IMR-90 (cell line): ENCODE data around the gene ZNF766. TPM values are rescaled to one million over a fixed set of nuclear protein-coding genes. Genes with fewer than 3 reads are reported as not detected.

Experiments used
- ATAC-seq: fragments of 200-7000 bp; cut with Tn5 transposase; 2 replicates; pipeline ENCODE4 v1.9.1; 2020; ENCODE audit warnings: low read depth, mild to moderate bottlenecking, moderate library complexity
- BruUV-seq: library from RNA; stranded (reverse); fragments of 400-500 nt; replicated peaks from 2 replicates; lab custom pipeline; 2021; lab: Mats Ljungman, UMichigan
- CTCF ChIA-PET: fragments of 300-600 bp; formaldehyde crosslinking; extraction: SDS; loops from one replicate; lab custom pipeline; 2021; ENCODE audit warnings: antibody characterized with exemption; lab: Yijun Ruan, JAX
- POLR2A ChIA-PET: fragments of 300-600 bp; sonication (Branson Sonifier 250); formaldehyde crosslinking; loops from one replicate; lab custom pipeline; 2022; ENCODE audit warnings: antibody characterized with exemption; ENCODE audit not compliant: unreplicated experiment; lab: Charles Lee
- DNase-seq: peaks from one replicate; pipeline ENCODE4 v3.0.0; 2013
- H2AFZ ChIP-seq: replicated peaks from 2 replicates; pipeline ENCODE3; 2013; ENCODE audit warnings: low read length, mild to moderate bottlenecking; ENCODE audit not compliant: poor library complexity
- H2AK5ac ChIP-seq: 2 replicates; pipeline ENCODE4 v1.6.1; 2013; ENCODE audit warnings: low read depth, low read length, inconsistent platforms
- H2AK9ac ChIP-seq: replicated peaks from 2 replicates; pipeline ENCODE3; 2013; ENCODE audit warnings: mild to moderate bottlenecking, low read depth, low read length, moderate library complexity; ENCODE audit not compliant: poor library complexity
- H2BK120ac ChIP-seq: 2 replicates; pipeline ENCODE4 v1.6.1; 2013; ENCODE audit warnings: low read depth, low read length, inconsistent platforms
- H2BK15ac ChIP-seq: 3 replicates; pipeline ENCODE4 v1.6.1; 2013; ENCODE audit warnings: low read depth, low read length, inconsistent platforms
- H2BK20ac ChIP-seq: 2 replicates; pipeline ENCODE4 v1.6.1; 2013; ENCODE audit warnings: low read depth, mild to moderate bottlenecking, inconsistent platforms, low read length, moderate library complexity
- H2BK5ac ChIP-seq: 2 replicates; pipeline ENCODE4 v1.6.1; 2013; ENCODE audit warnings: mild to moderate bottlenecking, low read depth, low read length, inconsistent platforms; ENCODE audit not compliant: poor library complexity, severe bottlenecking
- H3K14ac ChIP-seq: replicated peaks from 2 replicates; pipeline ENCODE4 v1.6.1; 2013; ENCODE audit warnings: low read depth, low read length, inconsistent platforms
- H3K18ac ChIP-seq: 2 replicates; pipeline ENCODE4 v1.6.1; 2013; ENCODE audit warnings: low read depth, low read length, control low read depth
- H3K23ac ChIP-seq: 2 replicates; pipeline ENCODE4 v1.6.1; 2013; ENCODE audit warnings: low read depth, low read length, inconsistent platforms
- H3K27ac ChIP-seq: 2 replicates; pipeline ENCODE4 v1.5.1; 2013; ENCODE audit warnings: mild to moderate bottlenecking, control low read depth, low read length; ENCODE audit not compliant: insufficient read depth
- H3K27me3 ChIP-seq: 2 replicates; pipeline ENCODE4 v1.6.1; 2013; ENCODE audit warnings: low read length; ENCODE audit not compliant: control insufficient read depth, insufficient read depth
- H3K36me3 ChIP-seq: 2 replicates; pipeline ENCODE4 v1.6.1; 2013; ENCODE audit warnings: low read length, mixed read lengths; ENCODE audit not compliant: control insufficient read depth, insufficient read depth
- H3K4ac ChIP-seq: 2 replicates; pipeline ENCODE4 v1.6.1; 2013; ENCODE audit warnings: low read depth, low read length, inconsistent platforms
- H3K4me1 ChIP-seq: 2 replicates; pipeline ENCODE4 v1.6.1; 2013; ENCODE audit warnings: low read length, mixed read lengths; ENCODE audit not compliant: control insufficient read depth, insufficient read depth
- H3K4me2 ChIP-seq: 2 replicates; pipeline ENCODE4 v1.6.1; 2013; ENCODE audit warnings: low read depth, mild to moderate bottlenecking, control low read depth, low read length, moderate library complexity
- H3K4me3 ChIP-seq: 2 replicates; pipeline ENCODE4 v1.5.1; 2013; ENCODE audit warnings: low read depth, mild to moderate bottlenecking, control low read depth, low read length, moderate library complexity; ENCODE audit not compliant: insufficient read depth
- H3K56ac ChIP-seq: 2 replicates; pipeline ENCODE4 v1.6.1; 2013; ENCODE audit warnings: low read length, inconsistent platforms; ENCODE audit not compliant: insufficient read depth; ENCODE audit errors: extremely low read depth
- H3K79me1 ChIP-seq, 2 experiments: 2 replicates each; pipeline ENCODE4 v1.6.1; 2013; ENCODE audit warnings: low read length in 2 of 2, inconsistent platforms in 1 of 2, low read depth in 1 of 2
- H3K9ac ChIP-seq: 2 replicates; pipeline ENCODE4 v1.6.1; 2013; ENCODE audit warnings: low read depth, low read length, control low read depth
- H3K9me1 ChIP-seq: 2 replicates; pipeline ENCODE4 v1.6.1; 2013; ENCODE audit warnings: low read length, inconsistent platforms; ENCODE audit not compliant: insufficient read depth
- H3K9me3 ChIP-seq: 2 replicates; pipeline ENCODE4 v1.6.1; 2013; ENCODE audit warnings: low read length; ENCODE audit not compliant: control insufficient read depth, insufficient read depth
- H4K20me1 ChIP-seq: 2 replicates; pipeline ENCODE4 v1.6.1; 2013; ENCODE audit warnings: low read length, inconsistent platforms; ENCODE audit not compliant: insufficient read depth
- H4K5ac ChIP-seq: 2 replicates; pipeline ENCODE4 v1.6.1; 2013; ENCODE audit warnings: mild to moderate bottlenecking, low read depth, low read length, control low read depth
- H4K8ac ChIP-seq, 2 experiments: 2 replicates each; pipeline ENCODE4 v1.6.1; 2013; ENCODE audit warnings: low read depth in 2 of 2, low read length in 2 of 2, control low read depth in 1 of 2, inconsistent platforms in 1 of 2
- H4K91ac ChIP-seq: 2 replicates; pipeline ENCODE4 v1.6.1; 2013; ENCODE audit warnings: low read depth, low read length, inconsistent platforms; ENCODE audit not compliant: insufficient read depth
- BHLHE40 ChIP-seq: fragments of 150-350 bp; IDR thresholded peaks from 2 replicates; pipeline ENCODE4 v1.6.1; 2016; ENCODE audit warnings: mild to moderate bottlenecking, low read depth, low read length
- CEBPB ChIP-seq: IDR thresholded peaks from 2 replicates; pipeline ENCODE4 v1.6.1; 2012; ENCODE audit warnings: low read depth, low read length, improper control_type of control experiment
- CHD1 ChIP-seq: IDR thresholded peaks from 2 replicates; pipeline ENCODE4 v1.6.1; 2012; ENCODE audit warnings: low read depth, low read length, improper control_type of control experiment
- FOS ChIP-seq: fragments of 150-350 bp; IDR thresholded peaks from 2 replicates; pipeline ENCODE4 v1.6.1; 2016; ENCODE audit warnings: low read depth, low read length
- MAZ ChIP-seq: IDR thresholded peaks from 2 replicates; pipeline ENCODE4 v1.6.1; 2012; ENCODE audit warnings: low read depth, mild to moderate bottlenecking, low read length, improper control_type of control experiment, moderate library complexity, borderline replicate concordance
- MXI1 ChIP-seq: IDR thresholded peaks from 2 replicates; pipeline ENCODE4 v1.6.1; 2012; ENCODE audit warnings: low read depth, mild to moderate bottlenecking, low read length, moderate library complexity, borderline replicate concordance
- POLR2A ChIP-seq: IDR thresholded peaks from 2 replicates; pipeline ENCODE4 v1.6.1; 2012; ENCODE audit warnings: mild to moderate bottlenecking, low read depth, low read length
- RAD21 ChIP-seq: IDR thresholded peaks from 2 replicates; pipeline ENCODE4 v1.6.1; 2012; ENCODE audit warnings: low read length, improper control_type of control experiment
- RCOR1 ChIP-seq: IDR thresholded peaks from 2 replicates; pipeline ENCODE4 v1.6.1; 2012; ENCODE audit warnings: mild to moderate bottlenecking, low read length, improper control_type of control experiment; ENCODE audit not compliant: insufficient replicate concordance
- RFX5 ChIP-seq: IDR thresholded peaks from 2 replicates; pipeline ENCODE4 v1.8.0; 2012; ENCODE audit warnings: low read depth, mild to moderate bottlenecking, low read length, moderate library complexity
- SMC3 ChIP-seq: fragments of 150-350 bp; IDR thresholded peaks from 2 replicates; pipeline ENCODE4 v1.6.1; 2016; ENCODE audit warnings: low read depth, mild to moderate bottlenecking, antibody characterized with exemption, low read length, moderate library complexity
- USF2 ChIP-seq: fragments of 150-350 bp; IDR thresholded peaks from 2 replicates; pipeline ENCODE4 v1.6.1; 2017; ENCODE audit warnings: mild to moderate bottlenecking, antibody characterized with exemption, low read length, low read depth
- WGBS, 2 experiments: methylation state at CpG; one replicate each; pipeline versions ENCODE4 v1.1.5 to v1.1.7; 2013; ENCODE audit warnings: missing lambda C conversion rate in 2 of 2; ENCODE audit not compliant: insufficient read length in 1 of 2; ENCODE audit errors: extremely low coverage in 2 of 2; 5-methylcytosine and 5-hydroxymethylcytosine counted together
- dilution Hi-C: fragments of 300-500 bp; cut with HindIII; formaldehyde crosslinking; loops from one replicate; pipeline ENCODE4 v1.14.3; 2018; ENCODE audit warnings: low sequenced_read_pairs; ENCODE audit not compliant: unreplicated experiment
- in situ Hi-C: fragments of 300-500 bp; cut with MboI; formaldehyde crosslinking; loops from 3 replicates; pipeline ENCODE4 v1.14.3; 2019; ENCODE audit warnings: low sequenced_read_pairs, inconsistent platforms, mixed read lengths
- intact Hi-C: fragments of 100-400 bp; cut with micrococcal nuclease; formaldehyde crosslinking; loops from 2 replicates; pipeline ENCODE4 v1.10.0; 2022
- polyA plus RNA-seq, 3 experiments: library from polyadenylated mRNA; depleted of rRNA; stranded (reverse); fragments of >200 nt; gene quantifications; 2 replicates each; pipeline ENCODE4 v1.2.3, GENCODE V29; 2012; ENCODE audit warnings: low replicate concordance in 1 of 3
- total RNA-seq: library from RNA; depleted of rRNA; stranded (reverse); fragments of >200 nt; gene quantifications from 2 replicates; pipeline ENCODE4 v1.2.3, GENCODE V29; 2012

Gene ZNF766
- total and polyA plus RNA-seq, 2 of the 4 experiments (the other 2 are of a cell fraction): 4.9 to 20.4 TPM

GRCh38 chr19:52229524-52229923 is 39.9 kb upstream of the ZNF766 start:
- Histone ChIP-seq H3K36me3 (peaks cover 41% of the 10 kb centered on the region), H2BK15ac (no peak overlapping the region), H3K4me1 (no peaks in the 10 kb centered on the region), H3K14ac (no peak overlapping the region), H3K27me3 (no peaks in the 10 kb centered on the region), H3K23ac (no peak overlapping the region), H3K9ac (no peak overlapping the region), H2AK9ac (no peak overlapping the region), H3K27ac (no peak overlapping the region), H3K4me3 (no peak overlapping the region), H4K8ac (no peak overlapping the region), H3K4me2 (no peak overlapping the region), H2BK20ac (no peak overlapping the region), H4K91ac (no peak overlapping the region), H3K9me3 (no peaks in the 10 kb centered on the region), H4K20me1 (no peaks in the 10 kb centered on the region; the same call in 1 of the 2 replicates), H3K4ac (no peak overlapping the region), H2AK5ac (no peak overlapping the region), H3K9me1 (no peaks in the 10 kb centered on the region), H2AFZ (no peak overlapping the region), H2BK120ac (no peak overlapping the region), H3K79me1 (no peaks in the 10 kb centered on the region; a peak in 2 of 4 replicates), H4K5ac (no peak overlapping the region), H3K56ac (no peak overlapping the region), H3K18ac (no peak overlapping the region), H2BK5ac (no peak overlapping the region)
- ChIA-PET CTCF (no interaction called here), POLR2A (no interaction called here)
- dilution Hi-C loops (no loop called here), intact Hi-C loops (no loop called here), in situ Hi-C loops (no loop called here)
- WGBS, 2 experiments: 100% methylated on average over 2 of the region's 6 CpGs; no CpG with 5 or more reads in 1 of the 2 experiments
- no TSS peak for BruUV-seq
- DNase-seq (no peak), ATAC-seq (no peak)
- TF ChIP-seq FOS (no peak), RFX5 (no peak), RAD21 (no peak), MAZ (no peak), POLR2A (no peak), USF2 (no peak), BHLHE40 (no peak), RCOR1 (no peak), MXI1 (no peak), CHD1 (no peak), SMC3 (no peak), CEBPB (no peak)
